T-helper 1 cell treated with Interleukin-12 subunit alpha and Interleukin-12 subunit beta and Interleukin-4 antibody, amounts not matched to agents 30 μg/mL and 1 μg/mL, for 36 hours (primary cell): ENCODE measurements around the gene KHDC4.

Experiments used
- H3K27ac Mint-ChIP-seq: one replicate; pipeline ENCODE4 v1.8.0; 2021; ENCODE audit warnings: mild to moderate bottlenecking, mixed read lengths
- H3K27me3 Mint-ChIP-seq: one replicate; pipeline ENCODE4 v1.8.0; 2021; ENCODE audit warnings: low read depth, mixed read lengths
- H3K36me3 Mint-ChIP-seq: one replicate; pipeline ENCODE4 v1.8.0; 2021; ENCODE audit warnings: low read depth, mixed read lengths
- H3K4me1 Mint-ChIP-seq: one replicate; pipeline ENCODE4 v1.8.0; 2021; ENCODE audit warnings: low read depth, mixed read lengths
- H3K4me3 Mint-ChIP-seq: one replicate; pipeline ENCODE4 v1.8.0; 2021; ENCODE audit warnings: mild to moderate bottlenecking, moderate library complexity, mixed read lengths
- H3K9me3 Mint-ChIP-seq: one replicate; pipeline ENCODE4 v1.8.0; 2021; ENCODE audit warnings: mixed read lengths

Gene KHDC4

DNA sequence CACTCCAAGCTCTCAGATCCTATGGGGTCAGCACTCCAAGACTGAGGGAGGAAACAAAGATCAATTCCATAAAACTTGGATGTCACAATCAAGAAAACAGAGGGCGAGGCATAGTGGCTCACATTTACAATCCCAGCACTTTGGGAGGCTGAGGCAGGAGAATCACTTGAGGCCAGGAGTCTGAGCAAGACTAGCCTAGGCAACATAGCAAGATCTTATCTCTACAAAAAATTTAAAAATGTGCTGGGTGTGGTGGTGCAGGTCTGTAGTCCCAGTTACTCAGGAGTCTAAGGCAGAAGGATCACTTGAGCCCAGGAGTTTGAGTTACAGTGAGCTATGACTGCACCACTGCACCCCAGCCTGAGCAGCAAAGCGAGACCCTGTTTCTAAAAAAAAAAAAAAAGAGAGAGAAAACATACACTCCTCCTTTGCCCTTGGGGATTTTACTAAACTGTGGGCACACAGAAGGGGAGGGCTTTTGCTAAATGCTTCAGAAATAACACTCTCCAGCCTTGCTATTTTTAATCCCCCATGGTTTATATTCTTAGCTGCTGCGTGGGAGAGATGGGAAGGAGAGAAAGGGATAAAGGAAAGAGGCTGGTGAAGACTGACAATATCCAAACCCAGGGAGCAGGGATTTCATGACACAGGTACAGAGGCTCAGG lies 26.0 kb upstream of the KHDC4 start:
- peak overlapping the region; percentile 69 for H3K27ac Mint-ChIP-seq
- H3K27me3 Mint-ChIP-seq = no peaks in the 10 kb centered on the region
- peaks cover 49% of the 10 kb centered on the region for H3K36me3 Mint-ChIP-seq
- no peak overlapping the region for H3K4me3 Mint-ChIP-seq
- no peaks in the 10 kb centered on the region for H3K9me3 Mint-ChIP-seq
- peaks cover 19% of the 10 kb centered on the region for H3K4me1 Mint-ChIP-seq

- H3K27me3 Mint-ChIP-seq = no peaks in the 10 kb centered on the region
- peaks cover 16% of the 10 kb centered on the region for H3K4me1 Mint-ChIP-seq
- no peaks in the 10 kb centered on the region for H3K9me3 Mint-ChIP-seq
- H3K36me3 Mint-ChIP-seq = peaks cover 49% of the 10 kb centered on the region
- H3K4me3 Mint-ChIP-seq = no peak overlapping the region
- no peak overlapping the region for H3K27ac Mint-ChIP-seq
These were observed 23.2 kb upstream of the KHDC4 start for GRCh38 chr1:155957411-155957915.

- Mint-ChIP-seq H3K4me3 (no peak overlapping the region), H3K9me3 (no peaks in the 10 kb centered on the region), H3K4me1 (no peaks in the 10 kb centered on the region), H3K36me3 (peaks cover 46% of the 10 kb centered on the region), H3K27ac (no peak overlapping the region), H3K27me3 (no peaks in the 10 kb centered on the region)
These were observed 20.4 kb upstream of the KHDC4 start for GRCh38 chr1:155954645-155955044.

DNA sequence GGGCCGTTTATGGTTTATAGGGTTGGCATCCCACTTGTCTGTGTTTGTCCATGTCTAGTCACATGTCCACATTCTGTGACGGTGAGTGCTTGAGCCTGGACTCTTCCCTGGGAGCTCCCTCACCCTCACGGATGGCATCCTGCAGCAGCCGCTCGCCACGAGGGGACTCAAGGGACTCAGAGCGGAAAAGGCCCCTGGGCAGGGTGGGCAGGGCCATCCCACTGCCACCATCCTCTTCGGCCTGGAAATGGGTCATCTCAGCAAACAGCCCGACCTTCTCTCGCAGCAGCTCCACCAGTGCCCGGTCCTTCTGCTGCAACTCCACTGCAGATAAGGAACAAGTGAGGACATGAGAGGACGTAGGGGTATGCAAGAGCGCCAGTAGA lies 18.3 kb upstream of the KHDC4 start:
- H3K4me1 Mint-ChIP-seq = peaks cover 3% of the 10 kb centered on the region
- H3K9me3 Mint-ChIP-seq = no peaks in the 10 kb centered on the region
- no peaks in the 10 kb centered on the region for H3K27me3 Mint-ChIP-seq
- no peak overlapping the region for H3K27ac Mint-ChIP-seq
- no peak overlapping the region for H3K4me3 Mint-ChIP-seq
- peaks cover 45% of the 10 kb centered on the region for H3K36me3 Mint-ChIP-seq

GRCh38 chr1:155951753-155952504 lies 17.7 kb upstream of the KHDC4 start:
- H3K27me3 Mint-ChIP-seq = no peaks in the 10 kb centered on the region
- peaks cover 43% of the 10 kb centered on the region for H3K36me3 Mint-ChIP-seq
- peaks cover 7% of the 10 kb centered on the region for H3K4me1 Mint-ChIP-seq
- no peaks in the 10 kb centered on the region for H3K9me3 Mint-ChIP-seq
- H3K4me3 Mint-ChIP-seq = no peak overlapping the region
- H3K27ac Mint-ChIP-seq = no peak overlapping the region

DNA sequence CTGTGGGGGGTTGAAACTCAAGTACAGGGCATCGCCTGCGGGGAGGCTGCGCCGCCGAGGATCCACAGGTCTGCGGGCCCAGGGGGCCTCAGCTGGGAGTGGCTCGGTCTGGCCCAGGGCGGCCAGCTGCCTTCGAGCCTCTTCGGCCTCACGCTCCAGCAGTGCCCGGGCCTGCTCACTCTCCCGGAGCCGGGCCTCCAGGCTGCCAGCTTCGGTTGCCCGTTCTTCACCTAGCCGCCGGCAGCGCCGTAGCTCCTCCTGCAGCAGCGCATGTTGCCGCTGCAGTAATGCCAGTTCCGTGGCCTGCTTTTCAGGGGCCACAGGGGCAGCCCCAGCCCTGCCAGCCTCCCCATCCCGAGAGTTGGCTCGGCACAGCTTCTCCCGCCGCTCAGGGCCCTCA lies 16.6 kb upstream of the KHDC4 start:
- Mint-ChIP-seq H3K36me3 (peaks cover 53% of the 10 kb centered on the region), H3K4me1 (peaks cover 18% of the 10 kb centered on the region), H3K27ac (no peak overlapping the region), H3K27me3 (no peaks in the 10 kb centered on the region), H3K4me3 (no peak overlapping the region), H3K9me3 (no peaks in the 10 kb centered on the region)

GRCh38 chr1:155947741-155948140 lies 13.5 kb upstream of the KHDC4 start:
- Mint-ChIP-seq H3K27ac (peak overlapping the region; percentile 69), H3K36me3 (peaks cover 47% of the 10 kb centered on the region), H3K4me3 (no peak overlapping the region), H3K4me1 (peaks cover 32% of the 10 kb centered on the region), H3K27me3 (no peaks in the 10 kb centered on the region), H3K9me3 (no peaks in the 10 kb centered on the region)

GRCh38 chr1:155947292-155947691 lies 13.1 kb upstream of the KHDC4 start:
- Mint-ChIP-seq H3K27ac (peak overlapping the region; percentile 87), H3K36me3 (peaks cover 45% of the 10 kb centered on the region), H3K9me3 (no peaks in the 10 kb centered on the region), H3K27me3 (no peaks in the 10 kb centered on the region), H3K4me1 (peaks cover 34% of the 10 kb centered on the region), H3K4me3 (peak overlapping the region; percentile 14)

GRCh38 chr1:155946633-155947219 lies 12.5 kb upstream of the KHDC4 start:
- Mint-ChIP-seq H3K4me1 (peaks cover 39% of the 10 kb centered on the region), H3K36me3 (peaks cover 40% of the 10 kb centered on the region), H3K27ac (peak overlapping the region; percentile 87)

GRCh38 chr1:155944444-155944799 lies 10.2 kb upstream of the KHDC4 start:
- Mint-ChIP-seq H3K4me3 (no peak overlapping the region), H3K27ac (peak overlapping the region; percentile 90), H3K27me3 (no peaks in the 10 kb centered on the region), H3K36me3 (peaks cover 27% of the 10 kb centered on the region), H3K4me1 (peaks cover 55% of the 10 kb centered on the region), H3K9me3 (no peaks in the 10 kb centered on the region)

More at GRCh38 chr1:155946633-155947219, 12.5 kb upstream of the KHDC4 start:
- Mint-ChIP-seq H3K27me3 (no peaks in the 10 kb centered on the region), H3K9me3 (no peaks in the 10 kb centered on the region), H3K4me3 (peak overlapping the region; percentile 69)

GRCh38 chr1:155942578-155943141 lies 8.4 kb upstream of the KHDC4 start:
- H3K27ac Mint-ChIP-seq = peak overlapping the region; percentile 77
- no peaks in the 10 kb centered on the region for H3K27me3 Mint-ChIP-seq
- no peaks in the 10 kb centered on the region for H3K9me3 Mint-ChIP-seq
- peaks cover 23% of the 10 kb centered on the region for H3K36me3 Mint-ChIP-seq
- H3K4me1 Mint-ChIP-seq = peaks cover 60% of the 10 kb centered on the region
- no peak overlapping the region for H3K4me3 Mint-ChIP-seq

DNA sequence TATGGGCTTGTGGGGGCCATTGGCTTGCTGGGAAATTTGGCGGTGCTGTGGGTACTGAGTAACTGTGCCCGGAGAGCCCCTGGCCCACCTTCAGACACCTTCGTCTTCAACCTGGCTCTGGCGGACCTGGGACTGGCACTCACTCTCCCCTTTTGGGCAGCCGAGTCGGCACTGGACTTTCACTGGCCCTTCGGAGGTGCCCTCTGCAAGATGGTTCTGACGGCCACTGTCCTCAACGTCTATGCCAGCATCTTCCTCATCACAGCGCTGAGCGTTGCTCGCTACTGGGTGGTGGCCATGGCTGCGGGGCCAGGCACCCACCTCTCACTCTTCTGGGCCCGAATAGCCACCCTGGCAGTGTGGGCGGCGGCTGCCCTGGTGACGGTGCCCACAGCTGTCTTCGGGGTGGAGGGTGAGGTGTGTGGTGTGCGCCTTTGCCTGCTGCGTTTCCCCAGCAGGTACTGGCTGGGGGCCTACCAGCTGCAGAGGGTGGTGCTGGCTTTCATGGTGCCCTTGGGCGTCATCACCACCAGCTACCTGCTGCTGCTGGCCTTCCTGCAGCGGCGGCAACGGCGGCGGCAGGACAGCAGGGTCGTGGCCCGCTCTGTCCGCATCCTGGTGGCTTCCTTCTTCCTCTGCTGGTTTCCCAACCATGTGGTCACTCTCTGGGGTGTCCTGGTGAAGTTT lies 7.8 kb upstream of the KHDC4 start:
- Mint-ChIP-seq H3K4me1 (peaks cover 56% of the 10 kb centered on the region), H3K27me3 (no peaks in the 10 kb centered on the region), H3K27ac (peak overlapping the region; percentile 94), H3K4me3 (no peak overlapping the region), H3K9me3 (no peaks in the 10 kb centered on the region), H3K36me3 (peaks cover 20% of the 10 kb centered on the region)

DNA sequence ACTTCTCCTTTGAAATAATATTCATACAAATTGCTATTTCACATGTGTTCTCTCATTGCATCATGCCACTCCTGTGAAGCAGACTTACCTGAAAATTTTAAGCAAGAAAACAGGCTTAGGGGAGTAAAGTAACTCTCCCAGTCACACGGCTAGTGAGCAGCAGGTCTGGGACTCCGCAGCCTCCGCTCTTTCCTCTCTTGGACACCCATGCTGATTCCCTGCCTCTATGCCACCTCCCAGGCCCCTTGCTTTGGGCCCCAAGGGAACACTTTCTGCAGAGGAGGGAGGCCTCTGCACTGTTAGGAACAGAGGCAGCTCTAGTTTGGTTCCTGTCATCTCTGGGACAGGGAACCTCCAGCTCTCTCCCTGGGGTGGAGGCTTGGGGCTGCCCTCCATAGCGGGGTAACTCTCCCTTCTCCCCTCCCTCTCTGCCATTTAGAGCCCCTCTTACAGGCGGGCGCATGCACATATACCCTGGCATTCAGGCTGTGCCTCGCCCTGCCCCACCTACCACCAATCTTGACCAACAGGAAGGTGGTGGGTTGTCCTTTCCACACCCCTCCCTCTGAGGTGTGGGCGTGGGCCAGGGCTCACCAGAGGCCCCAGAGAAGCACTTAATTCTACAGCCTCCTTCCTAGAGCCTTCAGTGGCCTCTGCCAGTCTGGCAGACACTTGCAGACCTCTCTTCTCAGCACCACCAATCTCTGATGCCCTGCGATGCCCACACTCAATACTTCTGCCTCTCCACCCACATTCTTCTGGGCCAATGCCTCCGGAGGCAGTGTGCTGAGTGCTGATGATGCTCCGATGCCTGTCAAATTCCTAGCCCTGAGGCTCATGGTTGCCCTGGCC lies 7.0 kb upstream of the KHDC4 start, which contains the start of gene RXFP4:
Gene RXFP4 (plus strand): TSS at position 646 of the 852 bp plus-strand sequence. CDS start 72 bp downstream, at position 718.
- Mint-ChIP-seq H3K27ac (peak within 1 kb of the TSS; percentile 94), H3K4me1 (peaks cover 48% of the 10 kb centered on the region), H3K27me3 (no peaks in the 10 kb centered on the region), H3K36me3 (peaks cover 12% of the 10 kb centered on the region), H3K4me3 (peak within 1 kb of the TSS; percentile 56), H3K9me3 (no peaks in the 10 kb centered on the region)
